ENCODE data around the gene ITCH.
"Not testable (repeated sequence)": the region's sequence is repeated elsewhere in the genome, so short reads cannot be mapped to it uniquely, and the experiment has no call there.

ITCH gene

GRCh38 chr20:34343458-34344211, 19.4 kb upstream of the ITCH start:
- DNase-seq (ENCODE audit: low spot score) = no peak

GRCh38 chr20:34344238-34344637, 18.8 kb upstream of the ITCH start:
- no peak for DNase-seq (ENCODE audit: low spot score)

- DNase-seq (ENCODE audit: low spot score) = no peak
Measured at GRCh38 chr20:34345402-34345736, 17.7 kb upstream of the ITCH start.

- DNase-seq (ENCODE audit: low spot score) = not testable (repeated sequence)
Measured at GRCh38 chr20:34345839-34346532, 17.1 kb upstream of the ITCH start.

- DNase-seq (ENCODE audit: low spot score) = not testable (repeated sequence)
Measured at GRCh38 chr20:34346533-34346865, 16.6 kb upstream of the ITCH start.

GRCh38 chr20:34347571-34347970, 15.5 kb upstream of the ITCH start:
- no peak for DNase-seq (ENCODE audit: low spot score)

GRCh38 chr20:34350095-34350494, 13.0 kb upstream of the ITCH start:
- no peak for DNase-seq (ENCODE audit: low spot score)

- not testable (repeated sequence) for DNase-seq (ENCODE audit: low spot score)
Measured at GRCh38 chr20:34353467-34353866, 9.6 kb upstream of the ITCH start.

- no peak for DNase-seq (ENCODE audit: low spot score)
Measured at GRCh38 chr20:34355427-34355826, 7.6 kb upstream of the ITCH start.

- not testable (repeated sequence) for DNase-seq (ENCODE audit: low spot score)
Measured at GRCh38 chr20:34359729-34360128, 3.3 kb upstream of the ITCH start.

GRCh38 chr20:34362502-34363061, 491 bp upstream of the ITCH start:
- no peak for DNase-seq (ENCODE audit: low spot score)

GRCh38 chr20:34363465-34364222, 571 bp downstream of the ITCH start:
- peak; percentile 58 for DNase-seq (ENCODE audit: low spot score)

GRCh38 chr20:34364223-34364506, 1.1 kb downstream of the ITCH start:
- DNase-seq (ENCODE audit: low spot score) = no peak

GRCh38 chr20:34365765-34366213, 2.7 kb downstream of the ITCH start:
- no peak for DNase-seq (ENCODE audit: low spot score)

GRCh38 chr20:34367155-34367554, 4.1 kb downstream of the ITCH start:
- no peak for DNase-seq (ENCODE audit: low spot score)

- not testable (repeated sequence) for DNase-seq (ENCODE audit: low spot score)
Measured at GRCh38 chr20:34367911-34368310, 4.8 kb downstream of the ITCH start.

- DNase-seq (ENCODE audit: low spot score) = no peak
Measured at GRCh38 chr20:34368547-34368946, 5.5 kb downstream of the ITCH start.

GRCh38 chr20:34369265-34369664, 6.2 kb downstream of the ITCH start:
- no peak for DNase-seq (ENCODE audit: low spot score)

- no peak for DNase-seq (ENCODE audit: low spot score)
Measured at GRCh38 chr20:34370062-34370461, 7.0 kb downstream of the ITCH start.

GRCh38 chr20:34373445-34373844, 10.4 kb downstream of the ITCH start:
- DNase-seq (ENCODE audit: low spot score) = no peak

GRCh38 chr20:34374209-34374760, 11.2 kb downstream of the ITCH start:
- no peak for DNase-seq (ENCODE audit: low spot score)

GRCh38 chr20:34375977-34376430, 12.9 kb downstream of the ITCH start:
- no peak for DNase-seq (ENCODE audit: low spot score)

Data from hepatic stellate cell (primary cell).